GM12874 (cell line): Measurements from ENCODE around the gene PCED1B.

Source experiments
- TF ChIP-seq, protein P1 (sequence below): IDR thresholded peaks from 2 replicates; pipeline ENCODE4 v1.5.1; 2011; ENCODE audit warnings: low read depth, mild to moderate bottlenecking, control low read depth, low read length, moderate library complexity; ENCODE audit not compliant: insufficient read depth

Gene PCED1B

GRCh38 chr12:47102406-47102805, 23.0 kb downstream of the PCED1B start:
- TF ChIP-seq, protein P1, sequence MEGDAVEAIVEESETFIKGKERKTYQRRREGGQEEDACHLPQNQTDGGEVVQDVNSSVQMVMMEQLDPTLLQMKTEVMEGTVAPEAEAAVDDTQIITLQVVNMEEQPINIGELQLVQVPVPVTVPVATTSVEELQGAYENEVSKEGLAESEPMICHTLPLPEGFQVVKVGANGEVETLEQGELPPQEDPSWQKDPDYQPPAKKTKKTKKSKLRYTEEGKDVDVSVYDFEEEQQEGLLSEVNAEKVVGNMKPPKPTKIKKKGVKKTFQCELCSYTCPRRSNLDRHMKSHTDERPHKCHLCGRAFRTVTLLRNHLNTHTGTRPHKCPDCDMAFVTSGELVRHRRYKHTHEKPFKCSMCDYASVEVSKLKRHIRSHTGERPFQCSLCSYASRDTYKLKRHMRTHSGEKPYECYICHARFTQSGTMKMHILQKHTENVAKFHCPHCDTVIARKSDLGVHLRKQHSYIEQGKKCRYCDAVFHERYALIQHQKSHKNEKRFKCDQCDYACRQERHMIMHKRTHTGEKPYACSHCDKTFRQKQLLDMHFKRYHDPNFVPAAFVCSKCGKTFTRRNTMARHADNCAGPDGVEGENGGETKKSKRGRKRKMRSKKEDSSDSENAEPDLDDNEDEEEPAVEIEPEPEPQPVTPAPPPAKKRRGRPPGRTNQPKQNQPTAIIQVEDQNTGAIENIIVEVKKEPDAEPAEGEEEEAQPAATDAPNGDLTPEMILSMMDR: no peak

- TF ChIP-seq, protein P1: no peak
Observed at GRCh38 chr12:47102845-47103651, 23.6 kb downstream of the PCED1B start.

GRCh38 chr12:47105914-47106674, 26.7 kb downstream of the PCED1B start:
- TF ChIP-seq, protein P1: no peak

GRCh38 chr12:47107446-47107845, 28.0 kb downstream of the PCED1B start:
- TF ChIP-seq, protein P1: no peak

DNA sequence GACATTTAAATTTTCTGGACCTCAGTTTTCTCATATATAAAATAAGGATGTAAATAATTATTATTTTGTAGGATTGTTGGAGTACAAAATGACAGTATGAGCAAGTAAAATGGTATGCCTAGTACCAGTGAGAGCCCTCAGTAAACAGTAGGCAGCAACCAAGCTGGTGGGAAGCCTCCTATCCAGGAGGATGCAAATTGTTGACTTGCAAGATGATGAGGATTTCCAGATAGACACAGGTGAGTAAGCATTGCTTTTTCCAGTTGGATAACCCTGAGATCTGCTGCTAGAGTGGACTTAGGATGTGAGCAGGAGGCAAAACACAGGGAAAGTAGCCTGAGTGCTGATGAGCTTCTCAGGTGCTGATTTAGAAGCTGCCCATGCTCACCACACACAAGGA, 28.5 kb downstream of the PCED1B start:
- TF ChIP-seq, protein P1: no peak

- TF ChIP-seq, protein P1: no peak
Observed at GRCh38 chr12:47110011-47110541, 30.7 kb downstream of the PCED1B start.

DNA sequence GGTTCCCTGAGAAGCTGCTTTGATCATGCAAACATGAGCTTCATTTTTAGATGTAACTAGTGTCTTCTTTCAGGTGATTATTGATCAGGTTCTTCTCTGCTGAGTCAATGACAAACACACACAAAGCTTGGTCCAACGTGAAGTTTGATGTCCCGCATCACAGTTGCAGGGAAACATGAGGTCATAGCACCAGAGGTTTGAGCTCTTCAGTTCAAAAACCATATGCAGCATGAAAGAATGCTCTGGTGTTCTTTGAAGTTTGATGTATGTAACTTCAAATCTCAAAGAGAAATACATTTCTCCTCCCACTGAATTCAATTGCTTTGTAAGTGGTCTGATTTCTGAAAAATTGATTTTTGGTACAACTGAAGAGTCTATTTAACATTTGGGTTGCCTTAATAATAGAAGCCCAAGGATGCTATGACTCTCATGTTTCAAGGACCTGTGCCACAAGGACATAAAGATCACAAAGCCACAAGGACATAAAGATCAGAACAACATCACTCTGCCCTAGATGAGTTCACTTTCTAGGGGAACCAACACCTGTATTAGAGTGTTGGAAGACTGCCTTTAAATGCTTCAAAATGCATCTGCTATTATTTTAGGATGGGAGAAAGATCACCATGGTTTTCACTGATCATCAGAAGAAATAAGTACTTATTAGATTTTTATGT, 31.4 kb downstream of the PCED1B start:
- TF ChIP-seq, protein P1: no peak
